ENCODE data around the gene C4B.
"Not testable (repeated sequence)": the region's sequence is repeated elsewhere in the genome, so short reads cannot be mapped to it uniquely, and the experiment has no call there.

The C4B gene

GRCh38 chr6:32056254-32056653 lies 41.7 kb downstream of the C4B start:
- no peak for DNase-seq

- no peak for DNase-seq
Observed at GRCh38 chr6:32057966-32058365, 43.4 kb downstream of the C4B start.

GRCh38 chr6:32058511-32058963 lies 43.9 kb downstream of the C4B start:
- peak; percentile 15 for DNase-seq

- DNase-seq, result no peak
Observed at GRCh38 chr6:32060966-32061655, 46.5 kb downstream of the C4B start.

- no peak for DNase-seq
Observed at GRCh38 chr6:32064706-32065105, 50.1 kb downstream of the C4B start.

GRCh38 chr6:32067521-32067920 lies 52.9 kb downstream of the C4B start:
- DNase-seq, result not testable (repeated sequence)

- DNase-seq, result not testable (repeated sequence)
Observed at GRCh38 chr6:32068315-32068714, 53.7 kb downstream of the C4B start.

- no peak for DNase-seq
Observed at GRCh38 chr6:32068867-32069266, 54.3 kb downstream of the C4B start.

GRCh38 chr6:32069460-32069859 lies 54.9 kb downstream of the C4B start:
- DNase-seq, result no peak

GRCh38 chr6:32069878-32070515 lies 55.4 kb downstream of the C4B start:
- no peak for DNase-seq

- no peak for DNase-seq
Observed at GRCh38 chr6:32070814-32071543, 56.4 kb downstream of the C4B start.

GRCh38 chr6:32073101-32073500 lies 58.5 kb downstream of the C4B start:
- no peak for DNase-seq

- DNase-seq, result no peak
Observed at GRCh38 chr6:32073613-32074012, 59.0 kb downstream of the C4B start.

- peak; percentile 56 for DNase-seq
Observed at GRCh38 chr6:32074996-32075532, 60.5 kb downstream of the C4B start.

- no peak for DNase-seq
Observed at GRCh38 chr6:32075781-32076180, 61.2 kb downstream of the C4B start.

- peak; percentile 86 for DNase-seq
Observed at GRCh38 chr6:32076321-32076809, 61.8 kb downstream of the C4B start.

- no peak for DNase-seq
Observed at GRCh38 chr6:32079566-32080290, 65.1 kb downstream of the C4B start.

- peak; percentile 84 for DNase-seq
Observed at GRCh38 chr6:32081168-32081990, 66.8 kb downstream of the C4B start.

- DNase-seq, result no peak
Observed at GRCh38 chr6:32082478-32082877, 67.9 kb downstream of the C4B start.

GRCh38 chr6:32082935-32083334 lies 68.3 kb downstream of the C4B start:
- peak; percentile 75 for DNase-seq

- no peak for DNase-seq
Observed at GRCh38 chr6:32083812-32084768, 69.5 kb downstream of the C4B start.
